Stimulated activated naive B cell treated with anti-CD40 and anti-IgM and Interleukin-4, amounts not matched to agents 10 μg/mL and 1 μg/mL and 100 μg/mL, for 72 hours (primary cell): ENCODE data around the gene SHH.

Source experiments
- ATAC-seq, 2 donors: fragments of 150-1000 bp; cut with Tn5 transposase; replicated peaks; 2 replicates each; pipeline ENCODE4 v1.10.0; 2021; ENCODE audit warnings: moderate library complexity in 1 of 2
- DNase-seq: peaks from one replicate; pipeline ENCODE4 v3.0.0; 2021
- H3K27ac Mint-ChIP-seq: one replicate; pipeline ENCODE4 v1.8.0; 2022; ENCODE audit warnings: mild to moderate bottlenecking, mixed read lengths
- H3K27me3 Mint-ChIP-seq, 2 donors: one replicate each; pipeline ENCODE4 v1.8.0; 2022; ENCODE audit warnings: mixed read lengths in 2 of 2
- H3K36me3 Mint-ChIP-seq, 2 donors: one replicate each; pipeline ENCODE4 v1.8.0; 2022; ENCODE audit warnings: mixed read lengths in 2 of 2, mild to moderate bottlenecking in 1 of 2
- H3K4me1 Mint-ChIP-seq, 2 donors: one replicate each; pipeline ENCODE4 v1.8.0; 2022; ENCODE audit warnings: mixed read lengths in 2 of 2, mild to moderate bottlenecking in 1 of 2
- H3K4me3 Mint-ChIP-seq, 2 donors: one replicate each; pipeline ENCODE4 v1.8.0; 2022; ENCODE audit warnings: mild to moderate bottlenecking in 2 of 2, mixed read lengths in 2 of 2, moderate library complexity in 1 of 2
- H3K9me3 Mint-ChIP-seq, 2 donors: one replicate each; pipeline ENCODE4 v1.8.0; 2022; ENCODE audit warnings: mixed read lengths in 2 of 2, mild to moderate bottlenecking in 1 of 2

The SHH gene

DNA sequence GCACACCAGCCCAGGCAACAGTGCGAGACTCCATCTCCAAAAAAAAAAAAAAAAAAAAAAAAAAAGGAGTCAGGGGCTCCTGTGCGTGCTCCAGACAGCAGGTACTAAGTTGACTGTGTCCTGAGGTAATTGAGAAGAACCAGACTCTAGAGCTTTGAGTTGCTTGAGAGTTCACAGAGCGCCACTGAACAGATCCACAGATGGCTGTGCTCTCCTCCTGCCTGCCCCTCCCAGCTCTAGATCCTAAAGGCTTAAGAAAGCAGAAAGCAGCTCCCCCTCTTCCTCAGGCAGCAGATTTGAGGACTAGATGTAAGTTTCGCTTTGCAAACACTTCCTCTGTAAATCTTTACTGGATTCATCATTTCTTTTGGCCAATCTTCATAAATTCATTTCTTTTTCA, 38.7 kb downstream of the SHH start:
- Mint-ChIP-seq H3K36me3 (peaks cover 42 to 45% of the 10 kb centered on the region in 2 donors), H3K27ac (no peak overlapping the region), H3K27me3 (no peaks in the 10 kb centered on the region), H3K4me3 (no peak overlapping the region), H3K4me1 (peaks cover 3 to 5% of the 10 kb centered on the region in 2 donors), H3K9me3 (no peaks in the 10 kb centered on the region)
- DNase-seq (no peak), ATAC-seq (no peak)

GRCh38 chr7:155770241-155770640, 42.0 kb downstream of the SHH start:
- H3K27ac Mint-ChIP-seq, result peak overlapping the region; percentile 25
- H3K9me3 Mint-ChIP-seq, result no peaks in the 10 kb centered on the region
- no peak overlapping the region for H3K4me3 Mint-ChIP-seq
- H3K36me3 Mint-ChIP-seq, result peaks cover 34 to 38% of the 10 kb centered on the region in 2 donors
- ATAC-seq (no peak), DNase-seq (no peak)
- H3K4me1 Mint-ChIP-seq, result peaks cover 4 to 5% of the 10 kb centered on the region in 2 donors
- no peaks in the 10 kb centered on the region for H3K27me3 Mint-ChIP-seq

- Mint-ChIP-seq H3K27me3 (no peaks in the 10 kb centered on the region), H3K36me3 (peaks cover 30 to 34% of the 10 kb centered on the region in 2 donors), H3K4me3 (no peak overlapping the region), H3K27ac (peak overlapping the region; percentile 79), H3K4me1 (peaks cover 4 to 5% of the 10 kb centered on the region in 2 donors), H3K9me3 (no peaks in the 10 kb centered on the region)
- DNase-seq, result no peak
- no peak for ATAC-seq
Measured at GRCh38 chr7:155769701-155770100, 42.6 kb downstream of the SHH start.

DNA sequence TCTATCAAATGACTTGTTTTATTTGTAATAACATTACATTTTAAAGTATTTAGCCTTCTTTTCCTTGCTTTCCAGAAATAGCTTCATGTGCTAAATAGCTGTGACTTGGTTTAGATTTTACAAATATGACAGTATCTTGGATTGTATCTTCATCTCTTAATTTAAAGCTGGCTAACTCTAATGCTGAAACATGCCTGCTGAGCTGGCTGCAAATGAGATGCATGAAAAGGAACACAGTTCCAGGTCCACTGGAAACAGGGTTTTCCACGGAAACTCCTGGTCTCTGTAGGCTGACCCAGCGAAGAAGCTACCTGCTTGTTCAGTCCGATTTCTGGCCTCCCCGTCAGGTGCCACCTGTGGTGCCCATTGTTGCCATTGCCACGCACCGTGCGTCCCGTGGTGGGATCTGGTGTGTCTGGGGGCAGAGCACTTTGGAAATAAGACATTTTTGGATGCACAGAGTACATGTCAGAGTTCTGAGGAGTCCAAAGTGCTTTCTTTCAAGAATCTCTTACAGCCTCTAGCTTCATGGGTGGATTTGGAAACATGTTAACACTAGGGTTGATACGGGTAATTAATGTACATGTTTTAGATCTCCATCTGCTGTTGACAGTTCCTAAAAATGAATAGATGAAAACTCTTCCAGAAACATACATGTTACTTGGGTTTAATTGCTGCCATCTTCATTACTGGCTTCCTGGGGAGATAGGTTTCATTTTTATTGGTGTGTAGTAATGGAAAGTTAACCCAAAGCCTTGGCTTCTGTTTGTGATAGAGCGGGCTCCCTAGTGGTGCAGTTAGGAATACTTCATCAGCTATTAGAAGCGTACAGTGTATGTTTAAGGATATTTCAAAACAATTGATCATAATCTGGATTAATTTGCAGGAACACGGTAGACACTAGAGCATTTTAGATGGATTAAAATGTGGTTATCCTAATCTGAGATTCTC, 45.0 kb downstream of the SHH start:
- H3K9me3 Mint-ChIP-seq, result no peaks in the 10 kb centered on the region
- no peak for ATAC-seq

DNA sequence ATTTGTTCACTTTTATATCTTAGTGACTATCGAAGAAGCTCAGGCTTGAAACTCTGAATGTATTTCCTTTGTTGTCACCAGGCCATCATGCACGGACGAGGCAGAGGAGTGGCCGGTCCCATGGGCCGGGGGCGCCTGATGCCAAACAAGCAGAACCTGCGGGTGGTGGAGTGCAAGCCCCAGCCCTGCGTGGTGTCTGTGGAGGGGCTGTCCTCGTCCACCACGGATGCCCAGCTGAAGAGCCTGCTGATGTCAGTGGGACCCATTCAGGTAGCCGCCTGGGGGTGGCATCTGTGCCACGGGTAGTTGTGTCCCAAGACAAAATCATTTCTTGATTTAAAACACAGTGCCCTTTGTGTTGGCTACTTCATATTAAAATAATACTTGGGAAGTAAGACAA, 45.9 kb downstream of the SHH start:
- Mint-ChIP-seq H3K9me3 (no peaks in the 10 kb centered on the region), H3K36me3 (peaks cover 36 to 52% of the 10 kb centered on the region in 2 donors)

More for the DNA sequence above, 45.0 kb downstream of the SHH start:
- Mint-ChIP-seq H3K27ac (no peak overlapping the region), H3K36me3 (peaks cover 35 to 46% of the 10 kb centered on the region in 2 donors), H3K4me1 (peaks cover 25 to 30% of the 10 kb centered on the region in 2 donors), H3K27me3 (no peaks in the 10 kb centered on the region), H3K4me3 (no peak overlapping the region)
- no peak for DNase-seq

DNA sequence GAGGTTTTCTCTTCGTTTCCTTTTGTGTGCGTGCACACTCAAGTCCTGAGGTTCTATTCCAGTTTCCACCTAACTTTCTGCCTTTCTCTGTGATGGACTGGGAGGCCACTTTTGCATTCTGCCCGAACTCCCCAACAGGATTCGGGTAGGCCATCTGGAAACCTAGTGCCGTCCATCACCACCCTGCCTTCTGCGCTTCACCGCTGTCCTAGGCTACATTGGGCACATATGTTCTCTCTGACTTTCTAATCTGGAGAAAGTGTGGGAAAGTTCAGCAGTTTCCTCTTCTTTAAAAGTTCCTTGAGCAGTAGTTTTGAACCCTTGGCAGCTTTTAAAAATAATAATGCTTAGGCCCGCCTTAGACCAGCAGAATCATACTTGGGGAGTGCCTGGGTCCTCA, 46.8 kb downstream of the SHH start:
- H3K27me3 Mint-ChIP-seq, result no peaks in the 10 kb centered on the region
- H3K27ac Mint-ChIP-seq, result no peak overlapping the region
- H3K36me3 Mint-ChIP-seq, result peaks cover 35 to 51% of the 10 kb centered on the region in 2 donors
- H3K9me3 Mint-ChIP-seq, result no peaks in the 10 kb centered on the region
- H3K4me1 Mint-ChIP-seq, result peaks cover 38 to 46% of the 10 kb centered on the region in 2 donors
- no peak for ATAC-seq
- DNase-seq, result no peak
- H3K4me3 Mint-ChIP-seq, result no peak overlapping the region

More for the DNA sequence above, 45.9 kb downstream of the SHH start:
- DNase-seq (no peak), ATAC-seq (no peak)
- peaks cover 33 to 38% of the 10 kb centered on the region in 2 donors for H3K4me1 Mint-ChIP-seq
- no peak overlapping the region for H3K4me3 Mint-ChIP-seq
- no peak overlapping the region for H3K27ac Mint-ChIP-seq
- H3K27me3 Mint-ChIP-seq, result no peaks in the 10 kb centered on the region

DNA sequence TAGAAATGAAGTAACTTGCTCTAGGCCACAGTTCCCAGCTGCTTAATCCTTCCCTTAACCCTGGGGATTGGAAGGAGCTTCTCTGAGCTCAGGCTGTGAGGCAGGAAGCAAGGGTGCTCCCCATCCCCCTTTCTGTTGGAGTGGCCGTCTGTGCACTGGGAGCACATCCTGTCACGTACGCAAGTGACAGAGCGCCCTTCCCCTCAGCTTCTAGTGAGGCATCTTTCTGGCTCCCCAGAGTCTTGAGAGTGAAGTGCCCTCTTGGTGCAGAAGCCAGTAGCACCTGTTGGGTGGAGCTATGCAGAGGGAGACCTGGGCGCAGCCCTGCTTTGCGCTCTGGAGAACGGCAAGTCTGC, 47.8 kb downstream of the SHH start:
- H3K36me3 Mint-ChIP-seq, result peaks cover 32 to 54% of the 10 kb centered on the region in 2 donors
- no peaks in the 10 kb centered on the region for H3K9me3 Mint-ChIP-seq
- ATAC-seq (peak; percentile 41 to 51), DNase-seq (no peak)
- H3K4me3 Mint-ChIP-seq, result peak overlapping the region; percentile 46 to 57
- peaks cover 35 to 50% of the 10 kb centered on the region in 2 donors for H3K4me1 Mint-ChIP-seq
- peak overlapping the region; percentile 93 for H3K27ac Mint-ChIP-seq
- no peaks in the 10 kb centered on the region for H3K27me3 Mint-ChIP-seq

DNA sequence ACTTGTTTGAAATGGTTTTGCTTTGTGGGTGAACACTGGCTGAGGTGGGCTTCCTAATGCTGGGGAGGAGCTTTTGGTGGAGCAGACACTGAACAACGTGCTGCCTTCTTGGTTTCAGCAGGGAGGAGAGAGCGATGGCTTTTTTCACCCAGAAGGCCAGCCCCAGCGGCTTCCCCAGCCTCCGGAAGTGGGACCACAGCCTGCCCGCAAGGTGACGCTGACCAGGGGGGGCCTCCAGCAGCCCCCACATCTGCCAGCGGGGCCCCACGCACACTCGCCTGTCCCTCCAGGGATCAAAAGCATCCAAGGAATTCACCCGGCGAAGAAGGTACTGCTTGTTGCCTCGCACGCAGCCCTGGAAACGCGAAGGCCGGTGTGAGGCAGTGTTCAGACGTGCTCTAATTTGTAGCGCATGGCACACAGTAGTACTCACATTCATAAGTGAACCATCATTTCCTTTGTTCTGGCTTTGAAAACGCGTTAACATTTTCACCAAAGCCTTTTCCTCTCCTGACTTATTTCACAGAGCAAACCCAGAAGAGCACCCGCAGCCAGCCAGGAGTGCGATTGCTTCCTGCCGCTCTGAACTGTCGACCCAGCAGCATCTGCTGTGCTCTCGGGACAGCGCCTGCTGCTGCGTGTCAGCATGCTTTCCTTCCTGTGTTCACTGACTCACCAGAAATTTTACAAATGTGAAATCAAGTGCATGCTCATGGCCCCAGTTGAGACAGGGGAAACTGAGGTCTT, 48.4 kb downstream of the SHH start:
- peaks cover 35 to 50% of the 10 kb centered on the region in 2 donors for H3K4me1 Mint-ChIP-seq
- ATAC-seq, result peak; percentile 68 to 72
- H3K27ac Mint-ChIP-seq, result peak overlapping the region; percentile 93
- no peaks in the 10 kb centered on the region for H3K9me3 Mint-ChIP-seq
- H3K36me3 Mint-ChIP-seq, result peaks cover 27 to 50% of the 10 kb centered on the region in 2 donors
- peak; percentile 11 for DNase-seq
- H3K27me3 Mint-ChIP-seq, result no peaks in the 10 kb centered on the region
- peak overlapping the region; percentile 46 to 57 for H3K4me3 Mint-ChIP-seq

DNA sequence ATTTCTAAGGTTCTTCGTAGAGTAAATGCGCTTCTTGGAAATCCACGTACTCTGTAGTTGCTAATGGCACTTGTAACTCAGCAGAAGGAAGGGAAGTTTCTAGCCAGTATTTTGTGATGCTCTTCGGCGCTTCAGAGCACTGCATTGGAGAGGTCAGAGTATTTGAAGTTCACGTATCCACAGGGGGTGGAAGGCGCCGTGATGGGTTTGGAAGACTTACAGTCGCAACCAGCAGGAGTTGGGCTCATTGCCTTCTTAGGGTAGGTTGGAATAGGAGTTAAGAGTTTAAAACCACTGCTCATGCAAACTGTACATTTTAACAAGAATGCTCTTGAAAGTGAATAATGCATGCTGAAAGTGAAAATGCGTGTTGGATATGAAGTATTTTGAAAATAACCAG, 49.1 kb downstream of the SHH start:
- peaks cover 33 to 50% of the 10 kb centered on the region in 2 donors for H3K4me1 Mint-ChIP-seq
- H3K9me3 Mint-ChIP-seq, result no peaks in the 10 kb centered on the region
- H3K27ac Mint-ChIP-seq, result no peak overlapping the region
- no peak for DNase-seq
- ATAC-seq, result no peak
- no peaks in the 10 kb centered on the region for H3K27me3 Mint-ChIP-seq
- peaks cover 24 to 47% of the 10 kb centered on the region in 2 donors for H3K36me3 Mint-ChIP-seq
- H3K4me3 Mint-ChIP-seq, result peak overlapping the region in 1 of 2 donors; percentile 2

GRCh38 chr7:155762655-155763054, 49.6 kb downstream of the SHH start:
- Mint-ChIP-seq H3K4me1 (peaks cover 33 to 51% of the 10 kb centered on the region in 2 donors), H3K4me3 (no peak overlapping the region), H3K9me3 (no peaks in the 10 kb centered on the region), H3K36me3 (peaks cover 24 to 45% of the 10 kb centered on the region in 2 donors), H3K27me3 (no peaks in the 10 kb centered on the region), H3K27ac (no peak overlapping the region)
- no peak for DNase-seq
- ATAC-seq, result no peak

DNA sequence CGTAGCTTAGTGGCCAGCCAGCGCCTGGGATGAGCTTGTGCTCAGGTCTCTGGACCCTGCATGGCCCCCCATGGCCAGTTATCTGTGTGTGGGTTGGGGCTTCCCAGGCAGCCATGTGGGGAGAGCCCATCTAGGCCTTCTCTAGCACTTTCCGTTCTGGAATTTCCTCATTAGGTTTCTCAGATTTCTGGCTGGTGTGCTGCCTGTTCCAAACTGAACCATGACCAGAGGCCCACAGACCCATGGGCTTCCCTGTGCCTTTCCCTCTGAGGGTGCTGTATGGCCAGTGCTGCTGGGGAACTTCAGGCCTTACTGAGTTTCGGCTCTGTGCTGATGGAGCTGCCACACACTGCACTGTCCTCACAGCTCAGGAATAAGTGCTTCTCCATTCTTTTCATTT, 50.2 kb downstream of the SHH start:
- Mint-ChIP-seq H3K4me1 (peaks cover 35 to 56% of the 10 kb centered on the region in 2 donors), H3K9me3 (no peaks in the 10 kb centered on the region), H3K4me3 (no peak overlapping the region), H3K27me3 (no peaks in the 10 kb centered on the region), H3K36me3 (peaks cover 25 to 44% of the 10 kb centered on the region in 2 donors), H3K27ac (no peak overlapping the region)
- DNase-seq (no peak), ATAC-seq (no peak)

- no peaks in the 10 kb centered on the region for H3K27me3 Mint-ChIP-seq
- no peak overlapping the region for H3K4me3 Mint-ChIP-seq
- H3K36me3 Mint-ChIP-seq, result peaks cover 30 to 52% of the 10 kb centered on the region in 2 donors
- H3K9me3 Mint-ChIP-seq, result no peaks in the 10 kb centered on the region
- H3K4me1 Mint-ChIP-seq, result peaks cover 43 to 64% of the 10 kb centered on the region in 2 donors
- peak overlapping the region; percentile 48 for H3K27ac Mint-ChIP-seq
- no peak for DNase-seq
- no peak for ATAC-seq
Measured at GRCh38 chr7:155761162-155761561, 51.1 kb downstream of the SHH start.

DNA sequence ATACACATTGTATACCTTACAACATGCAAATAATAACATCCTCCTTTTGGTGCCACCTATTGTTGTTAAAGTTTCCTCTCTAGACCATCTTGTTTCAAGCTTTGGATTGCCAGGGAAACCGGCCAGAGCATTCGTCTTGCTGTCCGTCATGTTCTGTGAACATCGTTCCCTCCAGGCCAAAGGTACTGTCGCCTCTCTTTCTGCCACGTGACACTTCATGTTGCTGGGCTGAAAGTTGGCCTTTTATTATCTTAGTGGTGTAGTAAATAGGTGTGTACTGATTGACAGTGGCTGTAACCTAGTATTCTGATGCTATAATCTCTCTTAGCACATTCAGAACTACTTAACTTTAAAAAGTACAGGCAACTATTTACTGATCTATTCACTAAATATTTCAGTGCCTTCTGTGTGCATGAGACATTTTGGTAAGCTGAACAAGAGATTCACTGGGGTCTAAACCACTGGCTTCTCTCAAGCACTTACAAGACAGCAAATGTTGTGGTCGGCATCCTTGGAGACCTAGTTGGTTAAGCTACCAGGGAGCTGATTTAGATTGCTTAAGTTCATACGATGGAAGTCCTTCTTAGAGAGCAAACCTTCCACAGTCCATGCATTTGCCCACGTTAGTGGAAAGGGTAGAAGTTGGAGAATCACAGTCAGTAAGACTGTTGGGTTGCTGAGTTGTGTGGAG, 52.4 kb downstream of the SHH start:
- no peaks in the 10 kb centered on the region for H3K9me3 Mint-ChIP-seq
- H3K4me3 Mint-ChIP-seq, result no peak overlapping the region
- DNase-seq (no peak), ATAC-seq (no peak)
- peaks cover 48 to 72% of the 10 kb centered on the region in 2 donors for H3K4me1 Mint-ChIP-seq
- H3K27me3 Mint-ChIP-seq, result no peaks in the 10 kb centered on the region
- H3K36me3 Mint-ChIP-seq, result peaks cover 30 to 56% of the 10 kb centered on the region in 2 donors
- no peak overlapping the region for H3K27ac Mint-ChIP-seq

DNA sequence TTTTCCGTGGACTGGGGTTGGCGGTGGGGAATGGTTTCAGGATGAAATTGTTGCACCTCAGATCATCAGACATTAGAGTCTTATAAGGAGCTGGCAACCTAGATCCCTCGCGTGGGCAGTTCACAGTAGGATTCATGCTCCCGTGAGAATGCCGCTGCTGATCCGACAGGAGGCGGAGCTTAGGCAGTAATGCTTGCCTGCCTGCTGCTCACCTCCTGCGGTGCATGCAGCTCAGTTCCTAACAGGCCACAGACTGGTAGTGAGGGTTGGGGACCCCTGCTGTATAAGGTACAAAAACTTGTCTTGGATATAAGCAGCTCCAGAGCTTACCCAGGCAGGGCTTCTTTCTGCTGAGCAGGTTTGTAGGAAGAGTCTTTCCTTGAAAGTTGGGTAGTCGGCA, 53.9 kb downstream of the SHH start:
- DNase-seq, result no peak

More for the DNA sequence above, 53.9 kb downstream of the SHH start:
- no peak overlapping the region for H3K27ac Mint-ChIP-seq
- no peaks in the 10 kb centered on the region for H3K9me3 Mint-ChIP-seq
- peaks cover 29 to 51% of the 10 kb centered on the region in 2 donors for H3K36me3 Mint-ChIP-seq
- peaks cover 49 to 73% of the 10 kb centered on the region in 2 donors for H3K4me1 Mint-ChIP-seq
- H3K27me3 Mint-ChIP-seq, result no peaks in the 10 kb centered on the region
- H3K4me3 Mint-ChIP-seq, result no peak overlapping the region
- ATAC-seq, result no peak
